ENCODE data around the gene OSBPL3.

GRCh38 chr7:24978843-24979469, 1.0 kb downstream of the OSBPL3 start:
- TF ChIP-seq, protein P1, sequence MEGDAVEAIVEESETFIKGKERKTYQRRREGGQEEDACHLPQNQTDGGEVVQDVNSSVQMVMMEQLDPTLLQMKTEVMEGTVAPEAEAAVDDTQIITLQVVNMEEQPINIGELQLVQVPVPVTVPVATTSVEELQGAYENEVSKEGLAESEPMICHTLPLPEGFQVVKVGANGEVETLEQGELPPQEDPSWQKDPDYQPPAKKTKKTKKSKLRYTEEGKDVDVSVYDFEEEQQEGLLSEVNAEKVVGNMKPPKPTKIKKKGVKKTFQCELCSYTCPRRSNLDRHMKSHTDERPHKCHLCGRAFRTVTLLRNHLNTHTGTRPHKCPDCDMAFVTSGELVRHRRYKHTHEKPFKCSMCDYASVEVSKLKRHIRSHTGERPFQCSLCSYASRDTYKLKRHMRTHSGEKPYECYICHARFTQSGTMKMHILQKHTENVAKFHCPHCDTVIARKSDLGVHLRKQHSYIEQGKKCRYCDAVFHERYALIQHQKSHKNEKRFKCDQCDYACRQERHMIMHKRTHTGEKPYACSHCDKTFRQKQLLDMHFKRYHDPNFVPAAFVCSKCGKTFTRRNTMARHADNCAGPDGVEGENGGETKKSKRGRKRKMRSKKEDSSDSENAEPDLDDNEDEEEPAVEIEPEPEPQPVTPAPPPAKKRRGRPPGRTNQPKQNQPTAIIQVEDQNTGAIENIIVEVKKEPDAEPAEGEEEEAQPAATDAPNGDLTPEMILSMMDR (IDR thresholded peaks at IDR 0.05): no peak
- TF ChIP-seq EP300 (IDR thresholded peaks at IDR 0.05; ENCODE audit: borderline replicate concordance in 1 of 2, low read depth in 1 of 2, low read length in 1 of 2): no peak
- TF ChIP-seq, protein P2, sequence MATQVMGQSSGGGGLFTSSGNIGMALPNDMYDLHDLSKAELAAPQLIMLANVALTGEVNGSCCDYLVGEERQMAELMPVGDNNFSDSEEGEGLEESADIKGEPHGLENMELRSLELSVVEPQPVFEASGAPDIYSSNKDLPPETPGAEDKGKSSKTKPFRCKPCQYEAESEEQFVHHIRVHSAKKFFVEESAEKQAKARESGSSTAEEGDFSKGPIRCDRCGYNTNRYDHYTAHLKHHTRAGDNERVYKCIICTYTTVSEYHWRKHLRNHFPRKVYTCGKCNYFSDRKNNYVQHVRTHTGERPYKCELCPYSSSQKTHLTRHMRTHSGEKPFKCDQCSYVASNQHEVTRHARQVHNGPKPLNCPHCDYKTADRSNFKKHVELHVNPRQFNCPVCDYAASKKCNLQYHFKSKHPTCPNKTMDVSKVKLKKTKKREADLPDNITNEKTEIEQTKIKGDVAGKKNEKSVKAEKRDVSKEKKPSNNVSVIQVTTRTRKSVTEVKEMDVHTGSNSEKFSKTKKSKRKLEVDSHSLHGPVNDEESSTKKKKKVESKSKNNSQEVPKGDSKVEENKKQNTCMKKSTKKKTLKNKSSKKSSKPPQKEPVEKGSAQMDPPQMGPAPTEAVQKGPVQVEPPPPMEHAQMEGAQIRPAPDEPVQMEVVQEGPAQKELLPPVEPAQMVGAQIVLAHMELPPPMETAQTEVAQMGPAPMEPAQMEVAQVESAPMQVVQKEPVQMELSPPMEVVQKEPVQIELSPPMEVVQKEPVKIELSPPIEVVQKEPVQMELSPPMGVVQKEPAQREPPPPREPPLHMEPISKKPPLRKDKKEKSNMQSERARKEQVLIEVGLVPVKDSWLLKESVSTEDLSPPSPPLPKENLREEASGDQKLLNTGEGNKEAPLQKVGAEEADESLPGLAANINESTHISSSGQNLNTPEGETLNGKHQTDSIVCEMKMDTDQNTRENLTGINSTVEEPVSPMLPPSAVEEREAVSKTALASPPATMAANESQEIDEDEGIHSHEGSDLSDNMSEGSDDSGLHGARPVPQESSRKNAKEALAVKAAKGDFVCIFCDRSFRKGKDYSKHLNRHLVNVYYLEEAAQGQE (IDR thresholded peaks at IDR 0.05; ENCODE audit: low read depth, low read length): no peak

Measured in SK-N-SH (cell line).